Measurements from ENCODE around the gene ILDR1.
"Not testable (repeated sequence)": the region's sequence is repeated elsewhere in the genome, so short reads cannot be mapped to it uniquely, and the experiment has no call there.

The ILDR1 gene

GRCh38 chr3:121942116-121942786 is 79.8 kb downstream of the ILDR1 start:
- no peak for DNase-seq (ENCODE audit: low spot score)

- no peak for DNase-seq (ENCODE audit: low spot score)
These were observed 80.5 kb downstream of the ILDR1 start for GRCh38 chr3:121941592-121941991.

- not testable (repeated sequence) for DNase-seq (ENCODE audit: low spot score)
These were observed 83.7 kb downstream of the ILDR1 start for GRCh38 chr3:121938141-121938855.

All from NAMALWA (cell line).